ENCODE measurements around the gene TSPO2. TPM values are rescaled to one million over a fixed set of nuclear protein-coding genes. Genes with fewer than 3 reads are reported as not detected.
A peak's percentile ranks its signal among the peaks of the same experiment; 100 is the strongest.

TSPO2 gene
- total RNA-seq, 1 donor from 2014 or later: not detected

DNA sequence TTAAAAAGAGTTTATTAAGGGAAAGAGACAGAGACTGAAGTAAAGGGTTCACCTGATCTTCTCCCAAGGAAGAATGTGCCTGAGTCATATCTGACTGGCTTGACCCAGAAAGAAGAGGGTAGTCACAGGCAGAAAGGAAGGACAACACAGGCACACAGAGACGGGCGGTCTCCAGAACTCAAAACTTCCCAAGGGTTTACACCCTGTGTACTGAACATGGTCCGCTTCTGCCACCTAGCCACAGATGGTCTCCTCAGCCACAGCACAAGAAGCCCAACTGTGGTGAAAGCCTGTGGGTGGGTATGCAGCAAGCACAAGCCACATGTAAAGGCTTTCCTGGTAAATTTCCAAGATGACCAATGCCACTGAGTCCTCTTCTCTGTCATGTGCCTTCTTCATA, 20.4 kb upstream of the TSPO2 start:
- DNase-seq (ENCODE audit: low read depth): peak; percentile 71
- Histone ChIP-seq H3K4me3 (ENCODE audit: low read depth, low read length) (no peak overlapping the region), H3K36me3 (ENCODE audit: control insufficient read depth, insufficient read depth, low read length) (no peaks in the 10 kb centered on the region), H3K27me3 (ENCODE audit: control insufficient read depth, insufficient read depth, low read length) (no peaks in the 10 kb centered on the region)
- no peak for FAIRE-seq
- TF ChIP-seq, protein P1, sequence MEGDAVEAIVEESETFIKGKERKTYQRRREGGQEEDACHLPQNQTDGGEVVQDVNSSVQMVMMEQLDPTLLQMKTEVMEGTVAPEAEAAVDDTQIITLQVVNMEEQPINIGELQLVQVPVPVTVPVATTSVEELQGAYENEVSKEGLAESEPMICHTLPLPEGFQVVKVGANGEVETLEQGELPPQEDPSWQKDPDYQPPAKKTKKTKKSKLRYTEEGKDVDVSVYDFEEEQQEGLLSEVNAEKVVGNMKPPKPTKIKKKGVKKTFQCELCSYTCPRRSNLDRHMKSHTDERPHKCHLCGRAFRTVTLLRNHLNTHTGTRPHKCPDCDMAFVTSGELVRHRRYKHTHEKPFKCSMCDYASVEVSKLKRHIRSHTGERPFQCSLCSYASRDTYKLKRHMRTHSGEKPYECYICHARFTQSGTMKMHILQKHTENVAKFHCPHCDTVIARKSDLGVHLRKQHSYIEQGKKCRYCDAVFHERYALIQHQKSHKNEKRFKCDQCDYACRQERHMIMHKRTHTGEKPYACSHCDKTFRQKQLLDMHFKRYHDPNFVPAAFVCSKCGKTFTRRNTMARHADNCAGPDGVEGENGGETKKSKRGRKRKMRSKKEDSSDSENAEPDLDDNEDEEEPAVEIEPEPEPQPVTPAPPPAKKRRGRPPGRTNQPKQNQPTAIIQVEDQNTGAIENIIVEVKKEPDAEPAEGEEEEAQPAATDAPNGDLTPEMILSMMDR (IDR thresholded peaks at IDR 0.05; ENCODE audit: insufficient read depth, low read length, severe bottlenecking): peak; percentile 4

DNA sequence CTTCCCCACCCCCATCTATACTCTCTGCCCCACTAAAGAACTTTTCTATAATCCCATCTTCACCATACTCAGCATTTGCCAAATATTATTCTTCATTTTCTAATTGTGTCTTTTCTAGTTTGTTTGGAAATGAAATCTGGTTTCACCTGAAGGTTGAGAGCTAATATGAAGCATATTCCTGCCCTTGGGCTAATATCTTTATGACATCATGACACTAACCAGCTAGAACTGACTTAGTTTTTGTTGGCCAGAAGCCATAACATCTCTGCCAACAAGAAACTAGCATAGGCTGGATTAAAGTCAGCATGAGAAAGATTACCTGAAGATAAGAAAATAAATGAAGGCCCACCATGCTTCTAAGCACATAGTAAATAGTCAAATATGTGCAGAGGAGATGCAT, 20.0 kb upstream of the TSPO2 start:
- FAIRE-seq: no peak
- DNase-seq (ENCODE audit: low read depth): peak; percentile 90

DNA sequence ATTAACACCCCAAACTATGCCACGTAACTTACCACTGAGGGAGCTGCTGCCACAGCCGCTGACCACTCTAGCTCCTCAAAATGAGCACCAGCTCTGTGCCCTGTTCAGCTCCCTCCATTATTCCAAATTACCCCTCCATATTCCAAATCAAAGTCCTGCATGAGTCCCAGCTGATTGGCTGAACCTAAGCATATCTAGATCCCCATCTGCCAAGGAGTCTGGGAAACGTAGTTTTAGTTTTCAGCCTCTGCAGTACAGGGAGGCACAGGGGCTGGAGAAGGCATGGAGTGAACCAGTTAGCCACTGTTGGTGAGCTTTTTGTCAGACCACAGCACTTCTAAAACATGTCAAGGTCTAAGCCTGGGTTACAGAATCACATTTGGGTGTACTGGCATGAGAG, 19.2 kb upstream of the TSPO2 start:
- TF ChIP-seq, protein P1 (IDR thresholded peaks at IDR 0.05; ENCODE audit: insufficient read depth, low read length, severe bottlenecking): no peak
- no peaks in the 10 kb centered on the region for H3K27me3 ChIP-seq (ENCODE audit: control insufficient read depth, insufficient read depth, low read length)
- DNase-seq (ENCODE audit: low read depth) (no peak), FAIRE-seq (no peak)
- H3K36me3 ChIP-seq (ENCODE audit: control insufficient read depth, insufficient read depth, low read length): no peaks in the 10 kb centered on the region
- H3K4me3 ChIP-seq (ENCODE audit: low read depth, low read length): no peak overlapping the region

More for the DNA sequence above, 20.0 kb upstream of the TSPO2 start:
- no peak overlapping the region for H3K4me3 ChIP-seq (ENCODE audit: low read depth, low read length)
- H3K27me3 ChIP-seq (ENCODE audit: control insufficient read depth, insufficient read depth, low read length): no peaks in the 10 kb centered on the region
- TF ChIP-seq, protein P1 (IDR thresholded peaks at IDR 0.05; ENCODE audit: insufficient read depth, low read length, severe bottlenecking): no peak
- H3K36me3 ChIP-seq (ENCODE audit: control insufficient read depth, insufficient read depth, low read length): no peaks in the 10 kb centered on the region

DNA sequence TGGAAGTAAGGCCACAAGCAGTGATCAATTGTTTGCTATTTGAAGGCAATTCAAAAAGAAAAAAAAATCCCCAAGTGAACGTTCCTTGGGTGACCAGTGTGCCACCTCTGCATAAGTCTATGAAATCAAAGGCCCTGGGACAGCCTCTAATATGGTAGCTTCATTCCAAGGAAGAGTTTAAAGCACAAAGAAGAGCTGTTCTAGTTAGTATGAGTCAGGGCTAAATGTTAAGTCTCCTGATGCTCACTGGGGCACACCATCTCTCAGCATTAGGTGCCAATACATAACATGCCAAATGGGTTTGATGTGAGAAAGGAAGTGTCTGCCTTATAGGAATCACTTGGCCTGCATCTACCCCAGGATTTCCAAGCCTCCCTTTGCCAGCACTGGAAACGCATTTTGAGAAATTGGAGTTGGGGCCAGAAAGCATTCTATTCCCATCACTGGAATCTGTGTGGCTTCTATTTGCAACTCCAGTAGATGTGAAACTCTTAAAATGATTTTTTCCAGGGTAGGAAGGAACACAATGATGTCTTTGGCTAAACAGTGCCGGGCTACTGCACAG, 16.2 kb upstream of the TSPO2 start:
- Histone ChIP-seq H3K4me3 (ENCODE audit: low read depth, low read length) (no peak overlapping the region), H3K27me3 (ENCODE audit: control insufficient read depth, insufficient read depth, low read length) (no peaks in the 10 kb centered on the region), H3K36me3 (ENCODE audit: control insufficient read depth, insufficient read depth, low read length) (no peaks in the 10 kb centered on the region)
- FAIRE-seq: no peak
- no peak for DNase-seq (ENCODE audit: low read depth)
- TF ChIP-seq, protein P1 (IDR thresholded peaks at IDR 0.05; ENCODE audit: insufficient read depth, low read length, severe bottlenecking): no peak

DNA sequence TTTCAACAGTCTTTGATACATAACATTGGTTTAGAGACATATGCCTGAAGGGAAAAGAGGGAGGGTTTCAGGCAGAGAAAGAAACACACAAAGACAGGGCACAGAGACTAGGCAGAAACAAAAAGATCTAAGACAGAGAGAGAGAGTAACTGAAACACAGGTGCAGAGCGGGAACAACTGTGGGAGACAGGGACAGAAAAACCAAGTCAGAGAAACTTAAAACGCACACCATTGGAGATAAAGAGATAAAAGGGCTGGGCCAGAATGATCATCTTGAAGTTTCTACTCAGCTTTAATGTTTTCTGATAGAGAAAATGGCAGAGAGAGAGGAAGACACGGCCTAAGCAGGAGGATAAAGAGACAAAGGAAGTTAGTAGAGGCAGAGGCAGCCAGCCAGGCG, 15.0 kb upstream of the TSPO2 start:
- H3K4me3 ChIP-seq (ENCODE audit: low read depth, low read length): peak overlapping the region; percentile 47
- FAIRE-seq: no peak

More for the DNA sequence above, 15.0 kb upstream of the TSPO2 start:
- no peak for DNase-seq (ENCODE audit: low read depth)
- no peaks in the 10 kb centered on the region for H3K27me3 ChIP-seq (ENCODE audit: control insufficient read depth, insufficient read depth, low read length)
- no peaks in the 10 kb centered on the region for H3K36me3 ChIP-seq (ENCODE audit: control insufficient read depth, insufficient read depth, low read length)
- TF ChIP-seq, protein P1 (IDR thresholded peaks at IDR 0.05; ENCODE audit: insufficient read depth, low read length, severe bottlenecking): no peak

Data from bronchial epithelial cell (primary cell).